ENCODE measurements around the gene PPIL4.

GRCh38 chr6:149473080-149474052 is 72.5 kb downstream of the PPIL4 start:
- TF ChIP-seq EZH2 (IDR thresholded peaks at IDR 0.05; ENCODE audit: borderline replicate concordance, low read depth, low read length, poor library complexity, severe bottlenecking) (no peak), CTCF (conservative IDR thresholded peaks at IDR 0.05; ENCODE audit: low read depth, low read length) (no peak)

All from A673 (cell line).